SK-N-SH treated with all-trans-retinoic acid at 6 μM for 48 hours (cell line): ENCODE measurements around the gene LMO7.

Experiments
- ATAC-seq: fragments of 200-7000 bp; cut with Tn5 transposase; 3 replicates; pipeline ENCODE4 v1.9.1; 2020; ENCODE audit warnings: mild to moderate bottlenecking, moderate library complexity
- ARNTL ChIP-seq: fragments of 450-650 bp; formaldehyde crosslinking; IDR thresholded peaks from 2 replicates; pipeline ENCODE4 v1.5.0; 2020; ENCODE audit warnings: low read depth, mild to moderate bottlenecking, moderate library complexity, borderline replicate concordance
- BACH2 ChIP-seq: fragments of 250-450 bp; sonication (Bioruptor Pico); IDR thresholded peaks from 2 replicates; pipeline ENCODE4 v1.9.0; 2021; ENCODE audit warnings: mild to moderate bottlenecking, borderline replicate concordance
- CREB5 ChIP-seq: fragments of 250-450 bp; sonication (Bioruptor Pico); IDR thresholded peaks from 2 replicates; pipeline ENCODE4 v1.5.1; 2020; ENCODE audit warnings: low read depth, mild to moderate bottlenecking, moderate library complexity
- CSDC2 ChIP-seq: fragments of 250-450 bp; sonication (Bioruptor Pico); IDR thresholded peaks from 2 replicates; pipeline ENCODE4 v1.5.0; 2020; ENCODE audit warnings: mild to moderate bottlenecking, moderate library complexity
- ESRRG ChIP-seq: fragments of 250-450 bp; sonication (Bioruptor Pico); IDR thresholded peaks from 2 replicates; pipeline ENCODE4 v1.6.1; 2021; ENCODE audit warnings: mild to moderate bottlenecking
- GLIS3 ChIP-seq: fragments of 250-450 bp; sonication (Bioruptor Pico); IDR thresholded peaks from 2 replicates; pipeline ENCODE4 v1.5.0; 2020; ENCODE audit warnings: mild to moderate bottlenecking, moderate library complexity
- ISL1 ChIP-seq: fragments of 250-450 bp; sonication (Bioruptor Pico); IDR thresholded peaks from 2 replicates; pipeline ENCODE4 v2.1.2; 2022; ENCODE audit warnings: mild to moderate bottlenecking, moderate library complexity
- OSR1 ChIP-seq: fragments of 250-450 bp; sonication (Bioruptor Pico); IDR thresholded peaks from 2 replicates; pipeline ENCODE4 v1.8.0; 2022; ENCODE audit warnings: moderate library complexity, mild to moderate bottlenecking, inconsistent platforms
- POU6F1 ChIP-seq: fragments of 250-450 bp; sonication (Bioruptor Pico); IDR thresholded peaks from 2 replicates; pipeline ENCODE4 v1.8.0; 2021; ENCODE audit warnings: low read depth, mild to moderate bottlenecking, moderate library complexity, borderline replicate concordance
- PPARA ChIP-seq: fragments of 250-450 bp; sonication (Bioruptor Pico); IDR thresholded peaks from 2 replicates; pipeline ENCODE4 v1.5.0; 2020; ENCODE audit warnings: mild to moderate bottlenecking, borderline replicate concordance
- RARB ChIP-seq: fragments of 250-450 bp; sonication (Bioruptor Pico); IDR thresholded peaks from 2 replicates; pipeline ENCODE4 v1.8.0; 2021; ENCODE audit warnings: mild to moderate bottlenecking, moderate library complexity
- SNAI2 ChIP-seq: fragments of 250-450 bp; sonication (Bioruptor Pico); IDR thresholded peaks from 2 replicates; pipeline ENCODE4 v1.5.0; 2020; ENCODE audit warnings: mild to moderate bottlenecking, moderate library complexity
- TCF4 ChIP-seq: fragments of 250-450 bp; sonication (Bioruptor Pico); IDR thresholded peaks from 2 replicates; pipeline ENCODE4 v1.8.0; 2021; ENCODE audit warnings: mild to moderate bottlenecking, moderate library complexity, borderline replicate concordance
- TOX ChIP-seq: fragments of 250-450 bp; sonication (Bioruptor Pico); IDR thresholded peaks from 2 replicates; pipeline ENCODE4 v1.8.0; 2021; ENCODE audit warnings: mild to moderate bottlenecking, moderate library complexity, borderline replicate concordance
- TSHZ2 ChIP-seq: fragments of 250-450 bp; sonication (Bioruptor Pico); IDR thresholded peaks from 2 replicates; pipeline ENCODE4 v1.5.0; 2020; ENCODE audit warnings: mild to moderate bottlenecking, moderate library complexity
- ZC3H10 ChIP-seq: fragments of 250-450 bp; sonication (Bioruptor Pico); IDR thresholded peaks from 2 replicates; pipeline ENCODE4 v1.5.1; 2021; ENCODE audit warnings: mild to moderate bottlenecking, moderate library complexity
- ZFP3 ChIP-seq: fragments of 250-450 bp; sonication (Bioruptor Pico); IDR thresholded peaks from 2 replicates; pipeline ENCODE4 v1.5.0; 2020; ENCODE audit warnings: mild to moderate bottlenecking, moderate library complexity
- ZFP30 ChIP-seq: fragments of 450-650 bp; formaldehyde crosslinking; IDR thresholded peaks from 2 replicates; pipeline ENCODE4 v1.5.0; 2022; ENCODE audit warnings: mild to moderate bottlenecking, moderate library complexity
- ZNF70 ChIP-seq: fragments of 450-650 bp; formaldehyde crosslinking; IDR thresholded peaks from 2 replicates; pipeline ENCODE4 v1.5.0; 2020; ENCODE audit warnings: mild to moderate bottlenecking, moderate library complexity

LMO7 gene

GRCh38 chr13:75832812-75833211 lies 196.7 kb downstream of the LMO7 start:
- ATAC-seq = no peak
- TF ChIP-seq ZNF70 (CRISPR knock-in tag) = no peak
- no peak for TF ChIP-seq TCF4 (CRISPR knock-in tag)
- TF ChIP-seq, all 23 proteins: peak for 0

GRCh38 chr13:75836441-75836840 lies 200.3 kb downstream of the LMO7 start:
- ATAC-seq = no peak
- TF ChIP-seq TCF4 (CRISPR knock-in tag) (no peak), SNAI2 (CRISPR knock-in tag) (no peak), ISL1 (CRISPR knock-in tag) (no peak), RARB (CRISPR knock-in tag) (no peak), TOX (CRISPR knock-in tag) (no peak), BACH2 (CRISPR knock-in tag) (no peak), ZFP30 (CRISPR knock-in tag) (no peak), ARNTL (CRISPR knock-in tag) (no peak), GLIS3 (no peak), TSHZ2 (CRISPR knock-in tag) (no peak), PPARA (CRISPR knock-in tag) (no peak), POU6F1 (no peak), ZFP3 (CRISPR knock-in tag) (no peak), OSR1 (CRISPR knock-in tag) (no peak), ZNF70 (CRISPR knock-in tag) (no peak), CREB5 (CRISPR knock-in tag) (no peak), CSDC2 (CRISPR knock-in tag) (no peak), ZC3H10 (CRISPR knock-in tag) (no peak)

GRCh38 chr13:75838366-75839005 lies 202.4 kb downstream of the LMO7 start:
- no peak for ATAC-seq
- TF ChIP-seq SNAI2 (CRISPR knock-in tag) = no peak
- no peak for TF ChIP-seq GLIS3

GRCh38 chr13:75839406-75839805 lies 203.3 kb downstream of the LMO7 start:
- TF ChIP-seq ZC3H10 (CRISPR knock-in tag) (no peak), OSR1 (CRISPR knock-in tag) (no peak), PPARA (CRISPR knock-in tag) (no peak), POU6F1 (no peak), RARB (CRISPR knock-in tag) (no peak)

GRCh38 chr13:75841905-75842304 lies 205.8 kb downstream of the LMO7 start:
- no peak for ATAC-seq
- TF ChIP-seq CREB5 (CRISPR knock-in tag) = no peak
- no peak for TF ChIP-seq ZNF70 (CRISPR knock-in tag)
- no peak for TF ChIP-seq BACH2 (CRISPR knock-in tag)
- no peak for TF ChIP-seq ZC3H10 (CRISPR knock-in tag)
- TF ChIP-seq TSHZ2 (CRISPR knock-in tag) = no peak
- TF ChIP-seq ZFP3 (CRISPR knock-in tag) = no peak
- TF ChIP-seq ESRRG (CRISPR knock-in tag) = no peak
- no peak for TF ChIP-seq POU6F1
- TF ChIP-seq CSDC2 (CRISPR knock-in tag) = no peak
- no peak for TF ChIP-seq ISL1 (CRISPR knock-in tag)

More at GRCh38 chr13:75839406-75839805, 203.3 kb downstream of the LMO7 start:
- no peak for ATAC-seq
